Fibroblast of upper back skin (primary cell): ENCODE results near the gene RBM39.
"Not testable (repeated sequence)": the region's sequence is repeated elsewhere in the genome, so short reads cannot be mapped to it uniquely, and the experiment has no call there.

Source experiments
- DNase-seq: peaks from one replicate; pipeline ENCODE4 v3.0.0-alpha.2; 2013

The RBM39 gene

GRCh38 chr20:35704514-35705261, 37.4 kb downstream of the RBM39 start:
- no peak for DNase-seq

GRCh38 chr20:35702824-35703695, 39.0 kb downstream of the RBM39 start:
- no peak for DNase-seq

- DNase-seq: peak; percentile 40
Measured at GRCh38 chr20:35702051-35702823, 39.8 kb downstream of the RBM39 start.

GRCh38 chr20:35700625-35701148, 41.4 kb downstream of the RBM39 start:
- no peak for DNase-seq

GRCh38 chr20:35699957-35700624, 42.0 kb downstream of the RBM39 start:
- no peak for DNase-seq

GRCh38 chr20:35699127-35699956, 42.7 kb downstream of the RBM39 start, which contains the start of the genes NFS1 and ROMO1:
Gene NFS1, minus strand, starts transcription at chr20:35699352. Its CDS starts 64 bp downstream, at chr20:35699288.
Gene ROMO1, plus strand, starts transcription at chr20:35699405. Its CDS starts 228 bp downstream, at chr20:35699633.
- DNase-seq: peak; percentile 78

GRCh38 chr20:35698298-35699126, 43.5 kb downstream of the RBM39 start:
- DNase-seq: no peak

- DNase-seq: no peak
Measured at GRCh38 chr20:35697696-35698297, 44.3 kb downstream of the RBM39 start.

GRCh38 chr20:35695978-35696377, 46.1 kb downstream of the RBM39 start:
- no peak for DNase-seq

- no peak for DNase-seq
Measured at GRCh38 chr20:35695245-35695749, 46.8 kb downstream of the RBM39 start.

GRCh38 chr20:35690265-35690664, 51.8 kb downstream of the RBM39 start:
- DNase-seq: no peak

- DNase-seq: not testable (repeated sequence)
Measured at GRCh38 chr20:35686872-35687271, 55.2 kb downstream of the RBM39 start.

- DNase-seq: not testable (repeated sequence)
Measured at GRCh38 chr20:35685368-35685767, 56.7 kb downstream of the RBM39 start.

- DNase-seq: no peak
Measured at GRCh38 chr20:35681960-35682359, 60.1 kb downstream of the RBM39 start.

GRCh38 chr20:35680452-35681183, 61.4 kb downstream of the RBM39 start:
- no peak for DNase-seq

GRCh38 chr20:35674921-35675320, 67.1 kb downstream of the RBM39 start:
- no peak for DNase-seq

- no peak for DNase-seq
Measured at GRCh38 chr20:35673884-35674283, 68.2 kb downstream of the RBM39 start.

GRCh38 chr20:35669681-35670080, 72.4 kb downstream of the RBM39 start:
- DNase-seq: no peak

GRCh38 chr20:35669221-35669620, 72.8 kb downstream of the RBM39 start:
- DNase-seq: no peak
